H1 (cell line): ENCODE measurements around the gene HS6ST1. TPM values are rescaled to one million over a fixed set of nuclear protein-coding genes. Genes with fewer than 3 reads are reported as not detected.

Experiments
- SIN3A ChIP-seq, 2 experiments: IDR thresholded peaks in 1 of 2; conservative IDR thresholded peaks in 1 of 2; 2 replicates each; pipeline ENCODE4 v1.6.1; 2011 to 2012; ENCODE audit warnings: low read length in 2 of 2, improper control_type of control experiment in 1 of 2, low read depth in 1 of 2, mild to moderate bottlenecking in 1 of 2
- polyA plus RNA-seq, 7 experiments: library from polyadenylated mRNA; depleted of rRNA in 3 of 7; stranded (reverse) in 5 of 7; unstranded in 2 of 7; fragments of >200 nt in 5 of 7; fragments of 200-250 nt in 2 of 7; gene quantifications; 1 replicate in 5 of 7; 2 replicates in 1 of 7; 4 replicates in 1 of 7; pipeline versions ENCODE4 v1.2.1 to v1.2.3, GENCODE V29; 2011 to 2013; ENCODE audit warnings: missing spikeins in 2 of 7, mixed read lengths in 2 of 7
- total RNA-seq: library from RNA; stranded (reverse); fragmentation: NEBNext Ultra II Directional; extraction: Animal tissue kit (Norgen Biotek cat#: 25700); gene quantifications from 2 replicates; pipeline ENCODE4 v1.2.1, GENCODE V29; 2021

The HS6ST1 gene
- total and polyA plus RNA-seq, 2 of the 8 experiments (the other 6 are each of a cell fraction or from before 2014, with no cell fraction given) = 37.4 to 74.6 TPM

GRCh38 chr2:128316777-128317180 is 1.9 kb downstream of the HS6ST1 start (continued):
- TF ChIP-seq SIN3A (conservative IDR thresholded peaks at IDR 0.05 in 1 of 2, IDR thresholded peaks at IDR 0.05 in 1 of 2; ENCODE audit: low read depth in 1 of 2, low read length in 2 of 2) = no peak
